Colonic mucosa (tissue), 4 donors: ENCODE results near the gene CHRNB1. TPM values are rescaled to one million over a fixed set of nuclear protein-coding genes. Genes with fewer than 3 reads are reported as not detected.

Experiments used
- DNase-seq: peaks from one replicate; pipeline ENCODE4 v3.0.0-alpha.2; 2020
- H3K27ac ChIP-seq: fragments of 200-600 bp; one replicate; pipeline ENCODE4 v1.8.0; 2021
- H3K27me3 ChIP-seq: fragments of 200-600 bp; one replicate; pipeline ENCODE4 v1.8.0; 2021
- H3K36me3 ChIP-seq: fragments of 200-600 bp; one replicate; pipeline ENCODE4 v1.8.0; 2021
- H3K4me1 ChIP-seq: fragments of 200-600 bp; one replicate; pipeline ENCODE4 v1.8.0; 2021; ENCODE audit warnings: mild to moderate bottlenecking
- H3K4me3 ChIP-seq: fragments of 200-600 bp; one replicate; pipeline ENCODE4 v1.8.0; 2021
- H3K9ac ChIP-seq, 2 donors: one replicate each; pipeline ENCODE4 v1.7.0; 2013; ENCODE audit warnings: control low read depth in 2 of 2, low read depth in 2 of 2, low read length in 2 of 2
- H3K9me3 ChIP-seq: fragments of 200-600 bp; one replicate; pipeline ENCODE4 v1.8.0; 2021
- CTCF ChIP-seq: fragments of 200-600 bp; IDR thresholded peaks from one replicate; pipeline ENCODE4 v1.8.0; 2022; ENCODE audit warnings: antibody characterized with exemption, mild to moderate bottlenecking
- intact Hi-C: fragments of 100-400 bp; cut with DNase I; formaldehyde crosslinking; loops from one replicate; pipeline ENCODE4 v1.14.1; 2022
- total RNA-seq, 2 donors: library from RNA; stranded (reverse); fragmentation: NEBNext Ultra II Directional in 1 of 2; extraction: Animal tissue kit (Norgen Biotek cat#: 25700) in 1 of 2; gene quantifications; one replicate each; pipeline ENCODE4 v1.2.1, GENCODE V29; 2021
- donor health status: healthy.
- donor health status: DM: no; HTN: no; CAD: no.
- donor health status: DM: no; HTN: no; CAD: no.

The CHRNB1 gene
- total RNA-seq, 2 donors from 2014 or later, result 4.3 to 6.1 TPM

- no peaks in the 10 kb centered on the region for H3K27me3 ChIP-seq
- H3K36me3 ChIP-seq, result no peaks in the 10 kb centered on the region
- no peaks in the 10 kb centered on the region for H3K4me1 ChIP-seq
- H3K9ac ChIP-seq, result no peak within 1 kb of the TSS
- no peaks in the 10 kb centered on the region for H3K9me3 ChIP-seq
- intact Hi-C loops, result no loop called here
- H3K4me3 ChIP-seq, result no peak within 1 kb of the TSS
- TF ChIP-seq CTCF, result no peak
- DNase-seq, result no peak
- H3K27ac ChIP-seq, result no peak within 1 kb of the TSS
Measured at GRCh38 chr17:7425316-7425715, 19.5 kb upstream of the CHRNB1 start, which contains the start of gene SPEM2. TSS of gene SPEM2 (plus strand) at chr17:7425616. CDS start at chr17:7425689, 73 bp downstream.

- no peaks in the 10 kb centered on the region for H3K36me3 ChIP-seq
- intact Hi-C loops, result no loop called here
- H3K27ac ChIP-seq, result no peak overlapping the region
- H3K27me3 ChIP-seq, result no peaks in the 10 kb centered on the region
- no peaks in the 10 kb centered on the region for H3K4me1 ChIP-seq
- no peaks in the 10 kb centered on the region for H3K9me3 ChIP-seq
- no peak for DNase-seq
- no peak overlapping the region for H3K4me3 ChIP-seq
- H3K9ac ChIP-seq, result no peak overlapping the region
- TF ChIP-seq CTCF, result no peak
Measured at GRCh38 chr17:7425756-7426155, 19.1 kb upstream of the CHRNB1 start.

- Histone ChIP-seq H3K36me3 (no peaks in the 10 kb centered on the region), H3K9ac (no peak overlapping the region), H3K27ac (no peak overlapping the region), H3K4me3 (no peak overlapping the region), H3K27me3 (no peaks in the 10 kb centered on the region), H3K4me1 (no peaks in the 10 kb centered on the region), H3K9me3 (no peaks in the 10 kb centered on the region)
- no peak for TF ChIP-seq CTCF
- DNase-seq, result no peak
- intact Hi-C loops, result no loop called here
Measured at GRCh38 chr17:7426203-7426863, 18.5 kb upstream of the CHRNB1 start.

- Histone ChIP-seq H3K4me1 (no peaks in the 10 kb centered on the region), H3K4me3 (no peak overlapping the region), H3K9me3 (no peaks in the 10 kb centered on the region), H3K36me3 (no peaks in the 10 kb centered on the region), H3K27ac (no peak overlapping the region), H3K27me3 (no peaks in the 10 kb centered on the region), H3K9ac (no peak overlapping the region)
- intact Hi-C loops, result no loop called here
- DNase-seq, result no peak
- TF ChIP-seq CTCF, result no peak
Measured at GRCh38 chr17:7426896-7427489, 17.9 kb upstream of the CHRNB1 start.

GRCh38 chr17:7427549-7427948, 17.3 kb upstream of the CHRNB1 start:
- Histone ChIP-seq H3K4me1 (no peaks in the 10 kb centered on the region), H3K4me3 (no peak overlapping the region), H3K27me3 (no peaks in the 10 kb centered on the region), H3K9ac (no peak overlapping the region), H3K9me3 (no peaks in the 10 kb centered on the region), H3K36me3 (no peaks in the 10 kb centered on the region), H3K27ac (no peak overlapping the region)
- TF ChIP-seq CTCF, result no peak
- intact Hi-C loops, result no loop called here
- DNase-seq, result no peak
